UCSD-AML1 (cell line): ENCODE measurements around the gene ANKH.
"Not testable (repeated sequence)": the region's sequence is repeated elsewhere in the genome, so short reads cannot be mapped to it uniquely, and the experiment has no call there.

ENCODE experiments used
- DNase-seq: peaks from one replicate; lab custom pipeline; 2025; ENCODE audit not compliant: unreplicated experiment; lab: John Stamatoyannopoulos, UW

The ANKH gene

GRCh38 chr5:14871214-14872069 lies at the start of gene ANKH:
ANKH (minus strand) TSS chr5:14871778; CDS start chr5:14871447, 331 bp downstream.
- peak; percentile 73 for DNase-seq

DNA sequence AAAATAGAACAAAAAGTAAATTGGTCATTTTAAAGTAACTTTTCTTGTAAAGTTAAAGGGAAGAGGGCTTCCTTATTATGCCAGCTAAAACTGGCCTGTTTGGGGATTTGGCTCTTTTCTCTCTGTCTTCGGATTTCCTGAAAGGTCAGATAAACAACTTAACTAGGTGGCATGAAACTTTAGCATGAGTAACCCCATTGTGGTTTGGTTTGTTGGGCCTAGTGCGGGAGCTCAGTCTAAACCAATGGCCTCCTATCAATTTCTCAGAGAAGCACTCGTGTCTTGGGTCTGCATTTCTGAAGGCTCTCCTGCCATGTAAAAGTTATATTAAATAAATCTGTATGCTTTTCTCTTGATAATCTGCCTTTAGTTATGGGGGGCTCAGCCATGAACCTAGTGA lies 48.5 kb upstream of the ANKH start:
- no peak for DNase-seq

- DNase-seq, result not testable (repeated sequence)
These were observed 47.5 kb upstream of the ANKH start for GRCh38 chr5:14919106-14919505.

- DNase-seq, result no peak
These were observed 46.1 kb upstream of the ANKH start for GRCh38 chr5:14917719-14918118.

DNA sequence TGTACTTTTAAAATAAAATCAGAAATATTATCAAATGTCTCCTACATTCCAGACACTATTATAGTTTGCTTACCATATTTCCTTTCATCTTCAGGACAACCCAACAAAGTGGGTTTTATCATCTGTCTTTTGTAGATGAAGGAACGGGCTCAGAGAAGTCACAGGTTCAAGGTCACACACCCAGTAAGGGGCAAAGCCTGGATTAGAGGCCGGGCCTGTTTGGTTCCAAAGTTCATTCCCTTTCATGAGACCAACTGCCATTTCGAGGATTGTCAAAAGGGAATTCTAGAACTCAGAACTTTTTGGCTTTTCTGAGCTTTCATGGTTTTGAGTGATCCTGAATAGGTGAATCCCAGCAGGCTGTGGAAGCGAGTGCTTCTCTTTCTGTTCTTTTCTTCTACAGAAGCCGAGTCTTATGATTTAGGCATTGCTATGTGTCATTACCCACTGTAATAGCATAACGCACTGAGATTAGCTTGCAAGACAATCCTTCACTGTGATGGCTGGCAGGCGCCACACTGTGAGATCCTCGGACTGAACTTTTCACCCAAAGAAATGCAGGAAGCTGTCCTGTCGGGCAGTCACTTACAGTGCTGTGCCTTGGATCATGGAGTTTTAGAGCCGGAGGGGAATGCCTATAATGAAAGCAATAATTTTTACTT lies 43.8 kb upstream of the ANKH start:
- no peak for DNase-seq

GRCh38 chr5:14914623-14915260 lies 43.2 kb upstream of the ANKH start:
- DNase-seq, result no peak

GRCh38 chr5:14914193-14914592 lies 42.6 kb upstream of the ANKH start:
- no peak for DNase-seq

- no peak for DNase-seq
These were observed 41.5 kb upstream of the ANKH start for GRCh38 chr5:14913096-14913495.

DNA sequence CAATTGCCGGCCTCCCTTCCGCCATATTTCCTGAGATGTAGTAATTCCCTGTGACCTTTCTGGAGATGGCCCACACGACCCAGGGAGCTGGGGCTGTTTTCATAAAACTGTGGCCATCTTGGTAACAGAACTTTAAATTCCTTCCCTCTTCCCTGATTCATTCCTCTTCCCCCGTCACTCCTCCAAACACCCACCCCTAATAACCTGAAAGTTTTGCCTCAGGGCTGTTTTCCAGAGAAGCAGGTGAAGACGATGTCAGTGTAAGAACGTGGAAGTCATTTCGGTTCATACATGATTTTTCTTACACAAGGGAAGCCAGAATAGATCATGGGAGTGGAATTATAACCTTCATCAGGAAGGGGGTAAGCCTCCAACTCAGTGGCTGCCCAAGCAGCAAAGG lies 40.6 kb upstream of the ANKH start:
- DNase-seq, result no peak

DNA sequence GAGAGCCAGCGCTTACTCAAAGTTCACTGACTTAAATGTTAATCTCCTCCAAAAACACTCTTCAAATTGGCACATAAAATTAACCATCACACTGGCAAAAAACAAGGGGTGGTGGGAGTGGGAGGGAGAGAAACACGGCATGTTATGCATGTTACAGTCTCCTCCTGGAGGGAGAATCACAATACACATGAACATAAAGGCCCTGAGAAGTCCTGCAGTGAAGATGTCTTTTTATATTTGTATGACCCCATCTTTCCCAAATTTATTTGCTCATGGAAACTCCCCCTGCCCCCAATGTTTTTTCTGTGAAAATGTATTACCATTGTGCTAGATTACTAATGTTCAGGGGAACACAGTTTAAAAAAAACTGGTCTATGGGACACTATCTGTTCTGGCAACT lies 37.8 kb upstream of the ANKH start:
- DNase-seq, result no peak

GRCh38 chr5:14908172-14908571 lies 36.6 kb upstream of the ANKH start:
- no peak for DNase-seq

DNA sequence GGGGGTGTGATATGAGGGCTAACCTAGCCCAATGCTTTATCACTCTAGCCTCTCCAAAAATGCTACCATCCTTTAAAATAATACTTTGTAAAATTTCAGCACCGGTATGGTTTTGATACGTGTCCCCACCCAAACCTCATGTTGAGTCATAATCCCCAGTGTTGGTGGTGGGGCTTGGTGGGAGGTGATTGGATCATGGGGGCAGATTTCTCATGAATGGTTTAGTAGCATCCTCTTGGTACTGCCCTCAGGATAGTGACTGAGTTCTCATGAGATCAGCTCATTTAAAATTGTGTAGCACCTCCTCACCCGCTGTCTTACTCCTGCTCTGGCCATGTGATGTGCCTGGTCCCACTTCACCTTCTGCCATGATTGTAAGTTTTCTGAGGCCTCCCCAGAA lies 35.0 kb upstream of the ANKH start:
- DNase-seq, result no peak

- no peak for DNase-seq
These were observed 31.4 kb upstream of the ANKH start for GRCh38 chr5:14902826-14903560.

DNA sequence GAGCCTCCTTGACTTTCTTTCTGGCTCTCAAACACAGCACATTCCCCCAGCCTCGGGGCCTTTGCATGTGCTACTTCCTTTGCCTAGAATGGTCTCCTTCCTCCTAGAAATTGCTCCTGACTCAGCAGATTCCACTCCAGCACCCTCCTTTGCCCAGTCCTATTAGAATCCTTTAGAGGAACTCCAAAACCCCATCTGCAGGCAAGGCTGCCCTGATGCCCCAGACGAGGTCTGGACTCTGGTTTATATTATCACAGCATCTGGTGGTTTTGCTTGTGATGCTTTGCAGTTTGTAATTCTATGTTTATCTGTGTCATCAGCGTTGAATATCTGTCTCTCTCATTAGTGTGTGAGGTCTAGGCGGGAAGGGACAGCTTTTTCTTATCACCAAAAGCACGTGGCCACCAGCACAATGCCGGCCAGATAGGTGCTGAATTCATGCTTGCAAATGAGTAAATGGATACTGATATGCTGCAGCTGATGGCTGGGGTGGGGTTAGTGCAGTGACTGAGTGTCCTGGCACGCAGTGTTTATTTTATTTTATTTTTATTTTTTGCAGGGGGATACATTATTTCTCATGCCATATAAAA lies 30.0 kb upstream of the ANKH start:
- DNase-seq, result no peak

DNA sequence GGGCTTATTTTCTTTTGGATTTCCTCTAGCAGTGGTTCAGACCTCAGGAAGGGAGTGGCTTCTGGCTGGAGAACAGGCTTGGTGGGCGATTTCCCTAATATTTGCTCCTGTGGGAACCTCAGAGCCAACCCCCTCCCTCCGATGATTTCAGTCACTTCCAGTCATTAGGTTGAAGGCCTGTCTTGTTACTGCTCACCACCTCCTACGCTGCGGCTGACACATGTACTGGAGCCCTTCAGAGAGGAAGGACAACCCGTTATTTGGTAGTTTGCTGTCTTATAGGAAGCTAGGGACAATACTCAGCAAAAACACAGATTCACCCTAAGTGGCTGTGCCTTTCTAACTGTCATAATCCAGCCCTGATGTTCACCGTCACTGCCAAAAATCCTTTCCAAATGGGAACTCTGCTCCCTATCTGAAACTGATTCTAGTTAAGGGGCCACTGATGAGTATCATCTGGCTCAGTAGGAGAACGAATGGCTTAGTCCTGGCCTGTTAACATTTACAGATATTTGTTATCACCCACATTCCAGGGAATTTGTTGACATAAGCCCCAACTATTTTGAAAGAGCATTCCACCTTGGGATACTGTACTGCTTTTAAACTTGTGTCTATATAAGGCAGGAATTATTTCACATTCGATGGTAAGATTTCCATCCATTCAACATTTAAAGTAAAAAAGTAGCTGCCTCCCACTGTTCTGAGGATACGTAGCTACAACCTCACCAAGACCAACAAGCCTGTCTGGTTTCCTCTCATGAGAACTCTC lies 29.3 kb upstream of the ANKH start:
- no peak for DNase-seq

GRCh38 chr5:14896131-14896530 lies 24.6 kb upstream of the ANKH start:
- no peak for DNase-seq

- DNase-seq, result no peak
These were observed 23.7 kb upstream of the ANKH start for GRCh38 chr5:14895301-14895700.

DNA sequence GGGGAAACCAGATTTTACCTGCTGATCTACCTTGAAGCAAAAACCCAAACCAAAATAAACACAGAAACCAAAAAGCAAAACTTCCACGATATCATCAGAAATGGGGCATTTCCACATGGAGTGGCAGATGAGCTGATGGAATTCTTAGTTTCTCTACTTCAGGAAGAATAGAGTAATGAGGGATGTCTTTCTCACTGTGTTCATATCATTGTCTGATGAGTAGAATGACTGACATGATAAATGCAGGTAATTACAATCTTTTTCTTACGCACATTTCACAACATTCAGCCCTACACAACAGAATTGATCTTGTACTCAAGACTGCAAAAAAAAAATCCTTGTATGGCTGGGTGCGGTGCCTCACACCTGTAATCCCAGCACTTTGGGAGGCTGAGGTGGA lies 23.2 kb upstream of the ANKH start:
- DNase-seq, result no peak

DNA sequence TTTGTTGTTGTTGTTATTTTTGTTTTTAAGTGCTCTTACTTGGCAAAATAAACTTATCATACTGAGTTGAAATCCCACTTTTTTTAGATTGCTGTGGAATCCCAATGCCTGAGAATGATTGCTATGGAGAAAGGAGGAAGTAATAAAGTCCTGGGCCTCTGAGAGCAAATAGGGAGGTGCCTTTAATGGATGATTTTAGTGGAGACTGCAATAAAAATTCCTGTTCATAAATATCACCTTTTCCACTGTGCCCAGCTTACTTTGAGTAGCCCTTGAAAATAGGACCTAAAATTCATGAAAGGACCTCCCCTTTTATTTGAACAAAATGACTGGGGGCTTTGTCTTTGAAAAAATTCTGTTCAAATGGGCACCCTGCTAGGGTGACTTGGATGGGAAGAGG lies 21.8 kb upstream of the ANKH start:
- DNase-seq, result no peak

GRCh38 chr5:14890846-14891245 lies 19.3 kb upstream of the ANKH start:
- no peak for DNase-seq
